ENCODE data around the gene CYREN. TPM values are rescaled to one million over a fixed set of nuclear protein-coding genes. Genes with fewer than 3 reads are reported as not detected.
A peak's percentile ranks its signal among the peaks of the same experiment; 100 is the strongest.

Gene CYREN
- total and polyA plus RNA-seq, 10 donors: 21.2 to 55.0 (median 44.1) TPM

DNA sequence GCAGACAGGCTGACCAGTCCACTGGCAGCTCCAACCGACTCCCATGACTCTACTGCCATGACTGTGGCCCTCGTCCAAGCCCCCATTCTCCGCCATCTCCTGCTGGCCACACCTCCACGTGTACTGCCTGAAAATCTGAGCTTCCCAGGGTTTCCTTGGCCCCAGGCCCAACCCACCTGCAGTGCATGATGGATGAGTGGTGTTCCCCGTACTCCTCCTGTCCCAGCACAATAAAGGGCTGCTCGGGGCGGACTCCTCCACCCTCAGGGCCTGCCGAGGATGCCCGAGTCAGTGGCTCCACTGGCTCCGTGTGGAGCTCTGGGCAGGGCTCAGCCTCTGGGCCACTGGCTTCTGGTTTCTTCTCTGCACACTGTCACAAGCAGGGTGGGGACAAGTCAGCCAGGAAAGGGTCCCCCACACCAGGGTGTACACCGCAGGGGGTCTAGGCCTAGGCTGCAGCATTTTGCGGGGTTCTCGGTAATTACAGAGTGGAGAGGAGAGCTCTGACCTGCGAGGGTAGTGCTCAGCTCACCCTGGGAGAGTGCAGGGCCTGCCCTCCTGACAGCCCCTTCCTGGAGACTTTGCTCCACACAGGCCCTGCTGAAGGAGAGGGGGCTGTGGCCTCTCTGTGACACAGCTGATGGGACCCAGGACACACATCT lies 25.6 kb upstream of the CYREN start:
- peak; percentile 55 for DNase-seq
- H3K27me3 ChIP-seq (replicated peaks in 1 of 7): no peaks in the 10 kb centered on the region
- WGBS, 5 donors: 93 to 97% (median 94%) methylated on average over 13 to 14 of the region's 14 CpGs
- no peaks in the 10 kb centered on the region for H3K4me1 ChIP-seq
- intact Hi-C loops (cut with DNase I; ENCODE audit: low total_unique reads): no loop called here
- H3K27ac ChIP-seq: no peak overlapping the region
- TF ChIP-seq, protein P1, sequence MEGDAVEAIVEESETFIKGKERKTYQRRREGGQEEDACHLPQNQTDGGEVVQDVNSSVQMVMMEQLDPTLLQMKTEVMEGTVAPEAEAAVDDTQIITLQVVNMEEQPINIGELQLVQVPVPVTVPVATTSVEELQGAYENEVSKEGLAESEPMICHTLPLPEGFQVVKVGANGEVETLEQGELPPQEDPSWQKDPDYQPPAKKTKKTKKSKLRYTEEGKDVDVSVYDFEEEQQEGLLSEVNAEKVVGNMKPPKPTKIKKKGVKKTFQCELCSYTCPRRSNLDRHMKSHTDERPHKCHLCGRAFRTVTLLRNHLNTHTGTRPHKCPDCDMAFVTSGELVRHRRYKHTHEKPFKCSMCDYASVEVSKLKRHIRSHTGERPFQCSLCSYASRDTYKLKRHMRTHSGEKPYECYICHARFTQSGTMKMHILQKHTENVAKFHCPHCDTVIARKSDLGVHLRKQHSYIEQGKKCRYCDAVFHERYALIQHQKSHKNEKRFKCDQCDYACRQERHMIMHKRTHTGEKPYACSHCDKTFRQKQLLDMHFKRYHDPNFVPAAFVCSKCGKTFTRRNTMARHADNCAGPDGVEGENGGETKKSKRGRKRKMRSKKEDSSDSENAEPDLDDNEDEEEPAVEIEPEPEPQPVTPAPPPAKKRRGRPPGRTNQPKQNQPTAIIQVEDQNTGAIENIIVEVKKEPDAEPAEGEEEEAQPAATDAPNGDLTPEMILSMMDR (IDR thresholded peaks at IDR 0.05 in 8 of 11, conservative IDR thresholded peaks at IDR 0.05 in 3 of 11): no peak
- no peak for TF ChIP-seq POLR2AphosphoS5 (IDR thresholded peaks at IDR 0.05)
- no peak for TF ChIP-seq POLR2A (IDR thresholded peaks at IDR 0.05)
- H3K4me3 ChIP-seq: no peak overlapping the region
- no peaks in the 10 kb centered on the region for H3K9me3 ChIP-seq
- peaks cover 2 to 100% (median 84%) of the 10 kb centered on the region in 6 donors for H3K36me3 ChIP-seq

DNA sequence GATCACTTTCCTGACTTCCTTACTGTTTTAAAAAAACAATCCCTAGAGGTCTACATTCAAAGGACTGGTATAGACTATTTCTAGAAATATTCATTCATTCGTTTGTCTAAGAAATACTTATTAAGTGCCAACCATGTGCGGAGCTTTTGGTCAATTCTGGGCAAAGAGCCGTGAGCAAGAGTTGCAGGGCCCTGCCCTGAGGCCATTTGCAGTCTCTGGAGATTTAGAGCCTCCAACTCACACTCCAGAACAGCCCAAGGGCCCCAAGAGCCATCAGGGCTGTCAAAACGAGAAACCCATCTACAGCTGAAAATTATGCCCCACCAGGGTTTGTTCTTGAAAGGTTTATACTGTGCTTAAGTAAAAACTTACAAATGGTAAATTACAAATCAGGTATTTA lies 24.6 kb upstream of the CYREN start:
- intact Hi-C loops (cut with DNase I; ENCODE audit: low total_unique reads): no loop called here
- 90 to 99% (median 92%) methylated on average over 4 of the region's 4 CpGs for WGBS, 5 donors
- Histone ChIP-seq H3K4me3 (no peak overlapping the region), H3K4me1 (no peaks in the 10 kb centered on the region), H3K27me3 (replicated peaks in 1 of 7) (no peaks in the 10 kb centered on the region), H3K27ac (no peak overlapping the region), H3K36me3 (peaks cover 2 to 100% (median 79%) of the 10 kb centered on the region in 6 donors), H3K9me3 (no peaks in the 10 kb centered on the region)
- no peak for TF ChIP-seq POLR2AphosphoS5 (IDR thresholded peaks at IDR 0.05)
- no peak for TF ChIP-seq POLR2A (IDR thresholded peaks at IDR 0.05)
- TF ChIP-seq, protein P1 (IDR thresholded peaks at IDR 0.05 in 8 of 11, conservative IDR thresholded peaks at IDR 0.05 in 3 of 11): no peak
- DNase-seq: no peak

DNA sequence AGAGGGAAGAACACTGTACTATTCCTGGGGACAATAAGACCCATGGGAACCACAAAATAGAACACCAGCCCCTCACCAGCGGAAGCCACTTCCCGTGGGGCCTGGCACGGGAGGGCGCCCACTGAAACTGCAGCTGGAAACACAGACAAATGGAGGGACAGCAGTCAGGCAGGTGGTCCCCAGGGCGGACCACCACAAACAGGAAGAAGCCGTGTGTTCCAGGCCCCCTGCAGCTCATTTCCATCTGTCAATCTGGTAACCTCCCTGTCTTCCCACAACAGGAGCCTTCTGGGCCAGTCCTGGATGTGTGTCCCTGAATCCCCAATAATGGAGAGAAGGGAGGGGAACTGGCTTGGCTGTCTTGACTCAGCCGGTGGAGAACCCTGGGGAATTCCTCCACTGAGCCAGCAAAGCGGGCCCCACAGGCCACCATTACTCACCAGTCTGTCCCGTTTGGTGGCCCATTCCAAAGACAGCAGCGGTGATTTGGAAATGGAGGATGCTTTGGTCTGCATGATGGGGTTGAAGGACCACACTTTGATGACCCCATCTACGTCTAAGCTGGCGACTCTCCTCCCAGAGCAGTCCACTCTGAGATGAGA lies 24.1 kb upstream of the CYREN start:
- Histone ChIP-seq H3K27ac (no peak overlapping the region), H3K36me3 (peaks cover 0 to 100% (median 76%) of the 10 kb centered on the region in 6 donors), H3K27me3 (replicated peaks in 1 of 7) (no peaks in the 10 kb centered on the region), H3K9me3 (no peaks in the 10 kb centered on the region), H3K4me3 (no peak overlapping the region), H3K4me1 (no peaks in the 10 kb centered on the region)
- DNase-seq: no peak
- TF ChIP-seq POLR2AphosphoS5 (IDR thresholded peaks at IDR 0.05) (no peak), POLR2A (IDR thresholded peaks at IDR 0.05) (no peak)
- TF ChIP-seq, protein P1 (IDR thresholded peaks at IDR 0.05 in 8 of 11, conservative IDR thresholded peaks at IDR 0.05 in 3 of 11): no peak
- WGBS, 5 donors: 73 to 89% (median 83%) methylated on average over 11 to 12 of the region's 12 CpGs
- intact Hi-C loops (cut with DNase I; ENCODE audit: low total_unique reads): no loop called here

DNA sequence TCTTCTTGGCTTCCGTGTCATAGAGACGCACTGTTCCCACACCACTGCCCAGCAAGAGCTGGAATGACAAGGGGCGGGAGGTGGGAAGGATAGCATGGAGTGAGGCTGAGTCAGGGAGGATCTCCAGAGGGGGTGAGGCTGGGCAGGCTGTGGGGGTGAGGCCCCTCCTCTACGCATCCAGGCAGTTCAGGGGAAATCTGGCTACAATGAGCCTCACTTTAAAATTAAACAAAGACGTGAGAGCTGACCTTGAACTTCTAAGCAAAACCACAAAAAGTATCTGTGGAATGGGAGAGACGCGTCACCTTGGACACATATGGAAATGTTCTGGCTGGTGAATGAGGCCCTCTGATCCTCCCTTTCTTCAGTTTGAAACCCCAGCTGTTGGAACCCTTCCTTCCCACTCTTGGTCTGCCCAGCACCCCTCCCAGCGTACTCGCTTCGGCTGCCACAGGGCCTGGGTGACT lies 23.1 kb upstream of the CYREN start:
- TF ChIP-seq, protein P1 (IDR thresholded peaks at IDR 0.05 in 8 of 11, conservative IDR thresholded peaks at IDR 0.05 in 3 of 11): no peak
- no peak for TF ChIP-seq POLR2AphosphoS5 (IDR thresholded peaks at IDR 0.05)
- TF ChIP-seq POLR2A (IDR thresholded peaks at IDR 0.05): no peak
- no peaks in the 10 kb centered on the region for H3K9me3 ChIP-seq
- 90 to 96% (median 92%) methylated on average over 10 of the region's 10 CpGs for WGBS, 5 donors
- no peak for DNase-seq
- H3K27me3 ChIP-seq (replicated peaks in 1 of 7): no peaks in the 10 kb centered on the region
- no peak overlapping the region for H3K27ac ChIP-seq
- H3K36me3 ChIP-seq: peaks cover 0 to 100% (median 79%) of the 10 kb centered on the region in 6 donors
- no peak overlapping the region for H3K4me3 ChIP-seq
- intact Hi-C loops (cut with DNase I; ENCODE audit: low total_unique reads): no loop called here
- H3K4me1 ChIP-seq: no peaks in the 10 kb centered on the region
